GM19397 (cell line): Measurements from ENCODE around the gene OBI1.

ENCODE experiments used
- ATAC-seq: cut with Tn5 transposase; IDR thresholded peaks from one replicate; pipeline ENCODE4 v1.9.1; 2021; ENCODE audit warnings: mild to moderate bottlenecking, moderate library complexity; ENCODE audit not compliant: unreplicated experiment

The OBI1 gene

DNA sequence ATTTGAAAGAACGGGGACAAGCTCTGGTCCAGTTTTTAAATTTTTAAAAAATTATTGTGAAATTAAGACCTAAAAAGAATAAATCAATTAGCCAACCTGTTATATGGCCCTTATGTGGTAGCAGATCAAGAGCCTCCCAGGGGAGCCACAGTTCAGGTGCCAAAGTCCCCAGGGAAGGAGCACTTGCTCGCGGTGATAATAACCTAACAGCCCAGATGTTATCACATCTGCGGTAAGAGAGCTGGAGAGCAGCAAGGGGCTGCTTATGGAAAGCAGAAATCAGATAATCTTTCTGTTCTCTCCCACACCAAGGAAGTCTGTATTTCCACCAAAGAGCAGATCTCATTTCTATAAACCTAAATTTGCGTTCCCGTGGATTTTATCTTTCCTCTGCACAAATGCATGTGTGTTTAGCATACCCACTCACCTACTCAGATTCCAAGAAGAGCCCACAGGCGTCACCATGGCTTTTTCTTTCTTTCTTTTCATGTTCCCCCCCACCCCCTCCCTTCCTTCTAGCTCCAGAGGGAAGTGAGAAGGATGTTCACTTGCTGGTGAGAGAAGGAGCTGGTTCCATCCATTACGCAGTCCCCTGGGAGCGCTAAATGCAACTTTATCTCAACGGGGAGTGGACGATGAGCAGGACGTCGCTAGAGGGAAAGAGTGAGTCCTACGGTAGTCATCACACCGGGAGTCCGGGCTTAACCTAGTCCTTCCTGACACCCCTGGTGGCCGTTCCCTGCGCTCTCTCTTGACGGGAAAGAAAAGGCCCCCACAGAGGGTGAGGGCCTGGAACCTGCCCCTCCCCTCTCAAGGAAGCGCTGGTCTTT lies 54.0 kb downstream of the OBI1 start:
- no peak for ATAC-seq

DNA sequence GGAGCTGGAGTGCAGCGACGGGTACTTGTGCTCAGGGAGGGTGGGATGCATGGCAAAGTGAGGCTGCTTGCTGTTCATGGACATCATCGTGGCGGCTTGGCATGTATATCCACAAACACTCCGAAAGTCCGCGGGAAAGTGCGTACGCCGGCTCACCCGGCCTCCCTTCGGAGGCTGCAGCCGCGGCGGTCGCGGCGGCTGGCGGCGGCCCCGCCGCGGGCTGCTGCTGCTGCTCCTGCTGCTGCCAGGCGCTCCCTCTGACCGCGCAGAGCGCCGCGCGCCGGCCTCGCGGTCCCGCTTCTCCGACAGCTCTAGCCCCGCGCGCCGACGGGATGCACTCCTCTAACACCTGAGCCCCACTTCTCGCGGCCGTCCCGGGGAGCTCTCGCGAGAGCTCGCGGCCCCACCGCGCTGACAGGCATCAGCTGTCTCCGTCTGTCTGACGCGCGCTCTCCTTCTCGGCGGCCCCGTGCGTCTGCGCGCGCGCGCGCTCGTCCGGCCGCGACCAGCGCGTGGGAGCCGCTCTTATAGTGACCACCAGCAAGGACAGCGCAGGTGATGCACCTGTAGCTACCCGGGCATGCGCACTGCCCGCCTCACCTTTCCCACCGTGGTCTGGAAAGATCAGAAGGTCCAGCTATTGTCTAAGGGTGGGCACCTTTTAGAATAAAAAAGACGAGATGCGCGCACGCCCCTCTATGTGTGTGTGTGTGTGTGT lies 55.6 kb downstream of the OBI1 start, which contains the start of gene POU4F1:
Gene POU4F1 (minus strand): TSS at position 313 of the 718 bp plus-strand sequence. CDS start 226 bp downstream, at position 87.
- peak; percentile 86 for ATAC-seq

DNA sequence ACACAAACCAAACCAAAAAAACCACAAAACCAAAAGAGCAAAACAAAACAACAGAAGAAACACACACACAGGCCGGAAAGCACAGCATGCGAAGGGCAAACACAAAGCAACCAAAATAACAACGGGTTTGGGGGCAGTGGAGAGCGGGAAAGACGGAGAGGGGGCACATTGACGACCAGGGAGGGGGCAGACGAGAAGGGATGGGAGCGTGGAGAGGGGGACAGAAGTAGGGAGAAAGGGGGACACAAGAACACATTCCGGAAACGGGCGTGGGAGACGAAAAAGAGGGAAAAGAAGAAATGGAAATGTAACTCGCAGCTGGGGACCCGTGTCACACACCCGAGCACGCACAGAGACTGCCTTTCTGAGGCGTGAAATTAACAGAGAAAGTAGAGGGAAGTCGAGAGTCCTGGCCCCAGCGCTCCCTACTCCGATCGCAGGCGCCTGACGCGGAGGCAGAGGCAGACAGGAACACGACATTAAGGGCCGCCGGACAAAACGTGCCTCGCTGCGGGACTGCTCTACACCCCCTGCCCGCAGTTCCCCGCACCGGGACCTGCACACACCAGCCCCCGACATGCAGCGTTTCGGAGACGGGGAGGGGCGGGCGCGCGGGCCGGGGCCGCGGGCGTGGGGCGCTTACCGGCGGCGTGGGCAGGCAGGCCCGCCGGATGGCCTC lies 56.3 kb downstream of the OBI1 start:
- peak; percentile 13 for ATAC-seq

DNA sequence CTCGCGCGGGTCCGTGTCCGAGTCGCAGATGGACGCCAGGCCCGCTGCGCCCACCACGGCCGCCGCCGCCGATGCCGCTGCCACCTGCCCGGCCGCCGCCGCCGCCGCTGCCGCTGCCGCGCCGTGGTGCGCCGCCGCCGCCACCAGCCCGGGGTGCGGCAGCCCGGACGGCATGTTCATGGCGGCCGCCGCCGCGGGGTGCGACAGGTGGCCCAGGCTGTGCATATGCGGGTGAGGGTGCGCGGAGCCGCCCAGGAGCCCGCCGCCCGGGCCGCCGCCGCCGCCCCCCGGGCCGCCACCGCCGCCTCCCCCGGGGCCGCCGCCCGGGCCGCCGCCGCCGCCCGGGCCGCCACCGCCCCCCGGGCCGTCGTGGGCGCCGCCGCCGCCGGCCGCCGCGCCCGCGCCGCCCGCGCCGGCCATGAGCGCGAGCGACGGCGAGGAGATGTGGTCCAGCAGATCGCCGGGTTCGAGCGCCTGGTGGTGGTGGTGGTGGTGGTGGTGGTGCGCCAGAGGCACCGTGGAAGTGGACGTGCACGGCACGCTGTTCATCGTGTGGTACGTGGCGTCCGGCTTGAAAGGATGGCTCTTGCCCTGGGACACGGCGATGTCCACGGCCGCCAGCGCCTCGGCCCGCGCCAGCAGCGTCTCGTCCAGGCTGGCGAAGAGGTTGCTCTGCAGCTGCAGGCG lies 56.9 kb downstream of the OBI1 start:
- no peak for ATAC-seq

DNA sequence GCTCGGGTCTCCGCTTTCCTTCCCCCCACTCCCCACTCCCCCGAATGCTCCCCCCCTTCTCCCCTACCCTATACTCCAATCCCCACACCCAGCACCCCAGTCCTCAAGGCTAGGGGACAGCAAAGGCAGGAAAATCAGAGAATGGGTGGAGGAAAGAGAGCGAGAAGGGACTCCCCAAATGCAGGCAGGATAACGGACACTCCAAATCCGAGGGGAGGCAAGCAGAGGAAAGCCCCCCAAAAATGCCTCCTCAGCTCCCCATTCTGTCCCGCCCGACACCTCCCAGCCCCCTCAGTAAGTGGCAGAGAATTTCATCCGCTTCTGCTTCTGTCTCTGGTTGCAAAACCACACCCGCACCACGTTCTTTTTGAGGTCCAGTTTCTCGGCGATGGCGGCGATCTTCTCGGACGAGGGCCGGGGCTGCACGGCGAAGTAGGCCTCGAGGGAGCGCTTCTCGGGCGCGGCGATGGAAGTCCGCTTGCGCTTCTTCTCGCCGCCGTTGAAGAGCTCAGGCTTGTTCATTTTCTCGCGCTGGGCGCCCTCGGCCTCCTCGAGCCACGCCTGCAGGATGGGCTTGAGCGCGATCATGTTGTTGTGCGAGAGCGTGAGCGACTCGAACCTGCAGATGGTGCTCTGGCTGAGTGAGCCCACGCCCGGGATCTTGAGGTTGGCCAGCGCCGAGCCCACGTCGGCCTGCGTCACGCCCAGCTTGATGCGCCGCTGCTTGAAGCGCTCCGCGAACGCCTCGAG lies 57.7 kb downstream of the OBI1 start:
- ATAC-seq: no peak

DNA sequence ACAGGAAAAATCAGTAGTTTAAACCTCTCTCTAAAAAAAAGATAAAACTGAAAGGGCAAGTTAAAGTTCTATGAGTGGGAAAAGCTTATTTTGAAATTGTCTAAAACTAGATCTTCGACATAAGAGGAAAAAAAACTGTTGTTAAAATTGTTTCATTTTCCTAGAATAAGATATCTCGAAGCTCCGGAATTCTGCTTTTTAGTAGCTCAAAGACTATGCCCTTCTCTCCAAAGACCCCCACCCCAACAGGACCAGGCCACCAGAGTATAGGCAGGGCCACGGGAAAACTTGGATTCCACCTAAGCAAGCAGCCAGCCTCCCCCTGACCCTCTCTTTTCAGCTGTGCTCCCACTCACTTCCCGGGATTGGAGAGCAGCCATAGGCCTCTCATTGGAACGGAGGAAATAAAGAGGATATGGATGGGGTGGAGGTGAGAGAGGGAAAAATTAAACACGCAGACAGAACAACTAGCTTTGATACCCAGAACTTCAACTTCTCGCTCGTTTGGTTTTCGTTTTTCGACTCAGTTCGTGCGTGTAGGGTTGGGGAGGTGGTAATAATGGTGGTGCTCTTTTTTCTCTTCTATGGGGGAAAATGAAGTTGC lies 58.6 kb downstream of the OBI1 start:
- ATAC-seq: no peak

DNA sequence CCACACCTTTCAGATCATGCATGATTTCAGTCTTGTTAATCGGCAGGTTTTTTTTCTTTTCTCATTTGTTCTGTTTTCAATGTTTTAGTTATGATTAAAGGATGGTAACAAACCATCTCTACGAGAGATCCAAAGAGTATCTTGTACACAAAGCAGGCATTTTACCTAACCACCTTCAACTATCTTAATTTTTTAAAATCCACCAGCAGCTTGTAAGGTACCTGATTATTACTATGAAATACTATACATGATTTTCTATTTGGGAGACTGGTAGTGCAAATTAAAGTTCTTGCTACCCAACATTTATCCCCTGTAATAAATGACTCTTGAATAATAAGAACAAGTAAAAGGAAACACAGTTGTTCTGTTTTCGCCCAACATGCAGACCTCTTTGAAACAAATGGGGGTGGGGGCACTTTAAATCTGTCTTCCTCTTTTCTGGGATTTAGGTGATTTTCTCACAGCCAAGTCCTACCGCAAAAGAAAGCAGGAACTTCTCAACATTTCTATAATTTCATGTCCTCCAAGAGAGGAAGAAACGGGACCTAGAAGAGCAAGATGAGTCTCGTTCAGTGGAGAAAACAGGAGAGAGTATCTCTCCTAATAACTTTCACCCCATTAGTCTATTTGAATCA lies 59.2 kb downstream of the OBI1 start:
- ATAC-seq: no peak

DNA sequence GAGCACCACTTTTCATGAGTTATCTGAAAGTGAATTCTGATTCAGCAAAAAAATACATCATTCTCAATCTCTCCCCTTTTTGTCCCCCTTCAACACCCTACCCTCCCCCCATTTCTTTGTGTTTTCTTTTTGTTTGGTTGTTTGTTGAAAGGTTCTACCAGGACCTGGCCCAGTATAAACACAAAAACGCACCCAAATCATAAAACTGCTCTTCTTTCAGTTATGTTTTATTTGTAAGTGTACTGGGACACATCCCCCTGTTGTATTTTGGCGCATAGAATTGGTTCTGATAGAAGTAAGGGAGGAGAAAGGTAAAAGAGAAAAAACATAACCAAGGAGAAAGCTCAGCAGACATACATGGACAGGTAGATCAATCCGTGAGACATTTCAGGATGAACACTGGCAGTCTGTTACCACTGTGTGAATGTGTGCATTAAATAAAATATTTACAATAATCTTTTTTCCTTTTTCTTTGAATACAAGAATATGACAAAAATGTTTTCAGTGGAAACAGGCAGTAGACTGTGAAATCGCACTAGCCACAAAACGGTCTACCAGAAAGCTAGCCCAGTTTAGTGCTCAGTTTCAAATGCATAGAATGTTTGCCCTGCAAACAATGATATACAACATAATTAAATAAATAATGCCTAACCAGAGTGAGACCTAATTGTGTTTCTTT lies 59.9 kb downstream of the OBI1 start:
- no peak for ATAC-seq

DNA sequence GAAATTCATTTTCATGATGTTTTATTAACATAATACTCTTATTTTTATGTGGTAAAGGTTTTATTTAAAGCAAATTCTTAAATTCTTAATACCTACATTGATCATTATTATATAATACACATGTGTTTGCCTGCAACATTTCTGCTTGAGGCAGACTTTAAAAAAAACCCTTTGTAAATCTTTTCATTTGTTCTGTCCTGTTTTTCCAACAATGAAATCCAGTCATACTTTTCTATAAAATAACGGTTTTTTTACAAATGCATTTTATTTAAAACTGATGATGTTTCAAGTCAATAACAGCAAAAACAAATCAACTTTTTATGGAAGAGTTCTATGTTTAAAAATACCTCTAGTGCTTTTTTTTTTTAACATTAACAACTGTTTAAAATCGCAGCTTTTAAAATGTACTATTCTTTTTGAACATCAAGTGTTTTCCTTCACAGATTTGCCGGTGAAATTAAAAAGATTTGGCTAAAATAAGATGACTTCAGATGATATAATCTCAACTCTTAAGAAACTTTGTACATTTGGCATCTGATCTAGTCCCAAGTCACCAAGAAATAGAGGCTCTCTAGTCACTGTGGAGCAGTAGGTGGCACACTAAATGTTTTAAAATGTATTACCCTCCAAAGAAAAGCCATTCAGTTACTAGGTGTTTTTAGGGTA lies 60.7 kb downstream of the OBI1 start:
- no peak for ATAC-seq

DNA sequence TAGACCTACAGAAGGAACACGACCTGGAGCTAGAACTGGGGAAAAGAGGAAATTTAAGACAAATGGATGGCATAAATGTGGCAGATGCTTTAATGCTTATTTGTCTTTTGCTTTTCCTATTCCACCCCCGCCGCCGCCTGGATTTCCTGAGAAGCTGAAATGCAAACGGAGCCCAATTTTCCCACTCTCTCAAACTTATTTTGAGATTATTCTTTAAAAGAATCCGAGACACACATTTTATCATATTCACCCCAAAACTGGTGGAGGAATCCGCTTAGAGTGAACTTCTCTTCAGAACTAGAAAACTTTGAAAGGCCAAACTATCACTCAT lies 61.4 kb downstream of the OBI1 start:
- no peak for ATAC-seq

DNA sequence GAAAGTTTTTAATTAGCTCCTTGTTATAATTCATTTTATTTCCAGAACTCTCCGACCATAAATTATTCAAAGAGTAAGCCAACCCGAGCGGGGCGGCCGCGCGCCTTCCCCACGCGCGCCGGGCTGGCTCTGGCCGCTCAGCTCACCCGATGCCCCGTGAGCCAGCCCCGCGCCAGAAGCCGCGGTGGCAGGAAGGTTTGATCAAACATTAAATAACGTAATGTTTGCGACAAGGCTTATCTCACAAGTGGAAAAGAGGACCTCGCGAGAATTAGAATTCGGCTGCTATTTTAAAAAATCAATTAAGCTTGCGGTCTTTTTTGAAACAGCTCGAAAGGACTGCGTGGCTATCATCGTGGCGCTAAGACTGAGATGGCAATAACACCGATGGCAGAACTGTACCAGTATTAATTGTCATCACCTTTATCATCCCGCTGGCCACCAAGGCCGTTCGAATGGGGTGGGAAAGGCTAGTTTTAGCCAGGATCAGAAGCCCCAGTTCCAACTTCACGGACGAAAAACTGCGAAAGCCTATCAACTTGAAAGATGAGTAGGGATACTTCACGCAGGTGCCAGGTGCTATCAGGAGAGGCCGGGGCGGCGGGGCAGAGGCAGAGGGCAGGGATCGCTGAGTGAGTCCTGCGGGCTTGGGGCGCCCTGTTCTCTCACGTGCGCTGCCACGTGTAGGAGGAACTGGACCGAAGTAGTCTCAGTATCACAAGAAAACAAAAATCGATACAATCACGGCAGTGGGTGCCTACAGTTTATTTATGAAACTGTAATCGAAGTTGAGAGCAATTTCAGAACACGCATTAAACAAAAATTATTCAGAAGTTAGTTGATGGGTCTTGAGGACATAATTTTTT lies 62.0 kb downstream of the OBI1 start:
- no peak for ATAC-seq

DNA sequence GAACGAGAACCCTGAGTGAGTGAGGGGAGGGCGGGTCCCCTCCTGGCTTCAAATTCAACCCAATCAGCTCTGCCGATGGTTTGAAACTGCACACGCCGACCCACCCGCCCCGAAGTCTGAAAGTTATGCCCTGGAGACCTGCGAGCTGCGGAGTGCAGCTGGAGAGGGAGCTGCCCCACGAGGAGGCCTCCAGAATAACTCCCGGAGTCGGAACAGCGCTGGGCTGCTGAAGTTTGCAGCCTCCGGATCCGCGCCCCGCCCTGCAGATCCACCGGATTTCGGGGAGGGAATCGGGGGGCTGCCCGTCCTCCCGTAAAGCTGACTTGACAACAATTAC lies 62.6 kb downstream of the OBI1 start:
- ATAC-seq: no peak

DNA sequence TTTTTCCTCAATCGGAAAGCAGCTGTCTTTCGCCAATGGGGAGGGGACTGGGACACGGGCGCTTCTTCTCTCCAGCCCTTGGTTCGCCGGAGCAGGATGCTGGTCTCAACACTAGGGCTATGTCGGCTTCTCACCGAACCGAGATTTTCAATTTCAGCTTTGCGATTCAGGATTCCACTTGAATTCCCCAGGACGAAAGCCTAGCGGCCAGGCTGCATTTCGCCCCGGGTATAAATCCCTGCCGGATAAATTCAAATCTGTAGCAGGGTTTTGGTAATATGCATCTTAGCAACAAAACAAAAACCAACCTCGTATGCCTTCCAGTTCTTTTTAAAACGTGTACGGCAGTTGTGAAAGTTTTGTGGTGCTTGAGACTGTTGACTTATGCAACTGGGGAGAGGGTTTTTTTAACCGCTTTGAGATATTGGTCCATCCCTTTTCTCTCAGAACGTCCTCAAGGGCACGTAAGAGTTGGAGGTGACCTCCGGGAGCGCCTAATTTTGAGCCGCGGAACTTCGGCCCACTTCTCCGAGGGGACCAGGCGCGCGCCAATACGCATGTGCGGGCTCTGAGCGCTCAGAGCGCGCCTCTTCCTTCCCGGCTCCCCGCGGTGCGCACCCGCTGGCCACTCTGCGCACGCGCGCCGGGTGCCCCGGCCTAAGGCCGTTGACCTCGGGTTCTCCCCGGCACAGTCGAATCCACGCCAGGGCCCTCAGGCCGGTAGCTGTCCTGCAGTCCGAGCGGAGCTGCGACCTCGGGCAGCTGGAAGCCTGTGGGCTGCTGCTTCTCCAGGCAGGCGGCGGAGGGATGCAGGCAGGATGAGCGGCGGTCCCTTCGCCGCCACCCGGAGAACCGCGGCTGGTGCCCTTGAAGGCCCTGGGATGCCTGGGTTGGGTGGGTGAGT lies 63.2 kb downstream of the OBI1 start:
- ATAC-seq: peak; percentile 66

DNA sequence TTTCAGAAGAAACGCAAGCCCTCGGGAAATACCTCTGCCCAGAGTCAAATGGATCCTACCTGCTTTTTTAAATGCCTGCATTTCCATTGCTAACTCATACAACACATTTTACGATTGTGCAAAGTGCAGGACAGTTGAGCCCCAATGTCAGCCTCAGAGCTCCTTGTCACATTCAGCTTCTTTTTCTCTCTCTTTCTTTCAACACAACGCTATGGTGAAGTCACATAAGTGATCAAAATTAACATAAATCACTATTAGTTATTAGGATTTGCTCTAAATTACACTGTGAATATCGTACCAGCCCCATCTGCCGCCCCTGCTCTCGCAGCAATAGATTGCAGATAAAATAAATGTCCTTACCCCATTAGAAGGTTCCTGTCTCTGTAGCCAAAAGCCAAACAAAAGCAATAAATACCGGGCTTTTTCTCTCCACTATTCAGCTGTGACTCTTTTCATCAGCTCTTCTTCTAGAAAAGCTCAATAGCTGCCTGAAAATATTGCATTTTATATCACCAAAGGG lies 64.4 kb downstream of the OBI1 start:
- ATAC-seq: no peak

DNA sequence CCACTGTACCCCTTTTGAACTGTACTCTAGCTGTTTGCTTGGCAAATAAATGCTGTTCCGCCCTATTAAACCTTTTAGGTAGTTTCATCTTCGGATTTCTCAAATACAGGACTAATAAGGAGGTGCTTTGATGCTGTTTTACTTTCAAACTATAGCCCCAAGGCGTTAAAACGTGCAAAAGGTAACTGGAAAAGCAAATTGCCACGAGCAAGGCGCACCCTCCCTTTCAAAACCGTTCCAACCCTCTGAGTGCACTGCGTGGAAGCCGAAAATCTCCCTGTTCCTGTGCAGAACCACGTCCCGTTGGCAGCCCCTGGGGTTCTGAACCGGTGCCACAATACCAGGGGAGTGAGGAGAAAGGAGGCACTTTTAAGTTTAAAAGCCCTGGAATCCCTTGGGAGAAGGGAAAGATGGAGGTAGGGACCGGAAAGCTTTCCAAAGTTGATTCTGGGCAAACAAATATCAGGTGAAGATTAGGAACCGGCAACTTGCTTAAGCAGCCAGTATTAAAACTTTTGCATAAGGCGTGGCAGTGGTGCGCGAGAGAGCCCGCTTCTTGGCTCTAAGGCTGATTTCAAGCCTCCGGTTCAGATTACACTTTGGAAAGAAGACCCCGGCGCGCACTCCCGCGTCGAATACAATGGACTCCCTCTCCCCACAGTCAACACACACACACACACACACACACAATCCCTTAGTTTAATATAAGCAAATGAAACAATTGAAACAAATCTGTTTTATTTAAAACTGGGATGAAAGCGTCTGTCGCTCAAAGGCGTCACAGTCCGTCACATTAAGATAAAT lies 65.1 kb downstream of the OBI1 start:
- no peak for ATAC-seq

DNA sequence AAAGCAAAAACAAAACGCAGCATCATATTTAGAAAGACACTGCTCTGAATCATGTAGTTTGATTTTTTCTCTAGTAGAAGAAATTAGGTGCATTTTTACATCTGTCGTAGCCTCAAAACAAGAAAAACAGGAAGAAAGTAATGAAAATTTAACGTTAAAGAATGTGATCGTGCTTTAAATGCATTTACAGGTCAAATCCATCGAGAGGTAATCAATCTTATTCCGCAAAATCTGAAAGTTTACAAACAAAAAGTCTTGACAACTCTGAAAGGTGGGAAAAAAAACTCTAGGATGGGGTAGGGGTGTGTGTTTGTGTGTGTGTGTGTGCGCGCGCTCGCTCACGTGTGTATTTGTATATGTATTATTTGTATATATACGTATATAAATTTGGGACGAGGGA lies 65.8 kb downstream of the OBI1 start:
- ATAC-seq: no peak
